ENCODE results near the gene ARSK.
"Not testable (repeated sequence)": the region's sequence is repeated elsewhere in the genome, so short reads cannot be mapped to it uniquely, and the experiment has no call there.

Gene ARSK

DNA sequence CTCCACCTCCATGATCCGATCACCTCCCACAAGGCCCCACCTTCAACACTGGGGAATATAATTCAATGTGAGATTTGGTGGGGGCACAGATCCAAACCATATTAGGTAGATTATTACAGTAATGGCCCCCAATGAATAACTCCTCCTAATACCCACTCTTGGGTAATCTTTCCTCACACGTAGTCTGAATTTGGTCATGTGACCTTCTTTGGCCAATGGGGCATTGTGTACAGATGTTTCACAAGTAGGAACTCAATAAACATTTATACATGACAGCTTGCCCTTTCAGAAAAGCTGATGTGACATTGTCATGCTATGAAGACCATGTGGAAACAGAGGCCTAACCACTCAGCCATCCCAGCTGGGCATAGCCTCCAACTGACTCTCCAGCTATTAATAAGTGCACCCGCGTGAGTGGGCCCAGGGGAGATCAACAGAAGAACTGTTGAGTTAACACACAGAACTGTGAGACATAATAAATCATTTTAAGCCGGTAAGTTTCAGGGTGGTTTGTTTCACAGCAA lies 75.6 kb downstream of the ARSK start:
- TF ChIP-seq, protein P1, sequence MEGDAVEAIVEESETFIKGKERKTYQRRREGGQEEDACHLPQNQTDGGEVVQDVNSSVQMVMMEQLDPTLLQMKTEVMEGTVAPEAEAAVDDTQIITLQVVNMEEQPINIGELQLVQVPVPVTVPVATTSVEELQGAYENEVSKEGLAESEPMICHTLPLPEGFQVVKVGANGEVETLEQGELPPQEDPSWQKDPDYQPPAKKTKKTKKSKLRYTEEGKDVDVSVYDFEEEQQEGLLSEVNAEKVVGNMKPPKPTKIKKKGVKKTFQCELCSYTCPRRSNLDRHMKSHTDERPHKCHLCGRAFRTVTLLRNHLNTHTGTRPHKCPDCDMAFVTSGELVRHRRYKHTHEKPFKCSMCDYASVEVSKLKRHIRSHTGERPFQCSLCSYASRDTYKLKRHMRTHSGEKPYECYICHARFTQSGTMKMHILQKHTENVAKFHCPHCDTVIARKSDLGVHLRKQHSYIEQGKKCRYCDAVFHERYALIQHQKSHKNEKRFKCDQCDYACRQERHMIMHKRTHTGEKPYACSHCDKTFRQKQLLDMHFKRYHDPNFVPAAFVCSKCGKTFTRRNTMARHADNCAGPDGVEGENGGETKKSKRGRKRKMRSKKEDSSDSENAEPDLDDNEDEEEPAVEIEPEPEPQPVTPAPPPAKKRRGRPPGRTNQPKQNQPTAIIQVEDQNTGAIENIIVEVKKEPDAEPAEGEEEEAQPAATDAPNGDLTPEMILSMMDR (IDR thresholded peaks at IDR 0.05; ENCODE audit: control insufficient read depth, insufficient read depth, low read depth, low read length, missing control alignments): no peak
- H3K4me3 ChIP-seq (ENCODE audit: control insufficient read depth, low read depth, low read length): no peak overlapping the region
- DNase-seq (ENCODE audit: low read depth): no peak

DNA sequence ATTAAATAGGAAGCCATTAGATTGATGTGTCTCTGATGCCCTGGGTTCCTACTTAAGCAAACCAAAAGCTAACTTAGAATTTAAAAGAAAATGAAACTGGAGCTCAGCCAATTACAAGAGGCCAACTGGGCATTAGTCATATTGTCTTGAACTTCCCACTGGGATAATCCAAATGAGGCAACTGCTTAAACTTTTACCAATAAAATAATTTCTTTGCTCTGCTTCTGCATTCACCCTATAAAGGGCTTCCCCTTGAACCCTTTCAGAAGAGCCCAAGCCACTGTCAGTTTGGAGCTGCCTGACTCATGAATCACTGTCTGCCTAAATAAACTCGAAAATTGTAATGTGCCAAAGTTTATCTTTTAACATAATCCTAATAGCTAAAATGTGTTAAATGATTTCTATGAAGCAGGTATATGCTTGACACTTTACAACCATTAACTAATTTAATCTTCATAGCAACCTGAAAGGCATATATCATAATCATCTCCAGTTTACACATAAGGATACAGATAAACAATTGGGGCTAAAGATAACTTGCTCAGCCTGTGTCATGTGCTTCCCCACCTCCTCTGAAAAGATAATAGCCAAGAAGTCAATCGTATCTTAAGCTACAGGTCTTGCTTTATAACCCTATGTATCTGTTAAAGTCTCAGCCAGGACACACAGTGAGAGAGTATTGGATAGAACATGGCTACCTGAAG lies 76.5 kb downstream of the ARSK start:
- DNase-seq (ENCODE audit: low read depth): peak; percentile 77
- no peak overlapping the region for H3K4me3 ChIP-seq (ENCODE audit: control insufficient read depth, low read depth, low read length)
- TF ChIP-seq, protein P1 (IDR thresholded peaks at IDR 0.05; ENCODE audit: control insufficient read depth, insufficient read depth, low read depth, low read length, missing control alignments): no peak

DNA sequence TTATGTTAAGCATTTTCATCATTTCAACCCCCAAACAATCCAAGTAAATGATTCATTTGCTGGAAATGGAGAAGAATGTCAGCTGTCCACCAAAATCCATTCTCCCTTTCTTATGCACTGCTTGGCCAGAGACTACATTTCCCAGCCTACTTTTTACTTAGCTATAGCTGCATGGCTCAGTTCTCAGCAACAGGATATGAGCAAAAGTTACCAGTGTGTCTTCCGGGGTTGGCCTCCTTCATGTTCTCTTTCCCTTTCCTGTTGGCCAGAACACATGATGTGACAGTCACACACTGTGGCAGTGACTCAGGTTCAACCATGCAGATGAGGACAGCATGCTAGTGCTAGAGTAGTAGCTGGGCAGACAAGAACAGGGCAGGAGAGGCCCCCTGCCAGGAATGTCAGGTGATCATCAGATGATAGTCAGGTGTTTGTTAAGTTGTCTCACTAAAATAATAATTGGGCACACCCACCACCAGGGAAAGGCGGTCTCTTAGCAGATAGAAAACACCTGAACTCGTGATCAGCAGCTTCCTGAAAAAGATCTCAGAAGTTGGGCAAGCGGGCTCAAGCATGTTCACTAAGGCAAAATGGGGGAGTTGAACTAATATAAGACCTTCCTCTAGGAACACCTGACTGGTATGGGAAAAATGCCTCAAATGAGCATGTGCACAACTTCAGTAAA lies 77.2 kb downstream of the ARSK start:
- TF ChIP-seq, protein P1 (IDR thresholded peaks at IDR 0.05; ENCODE audit: control insufficient read depth, insufficient read depth, low read depth, low read length, missing control alignments): no peak
- no peak for DNase-seq (ENCODE audit: low read depth)

DNA sequence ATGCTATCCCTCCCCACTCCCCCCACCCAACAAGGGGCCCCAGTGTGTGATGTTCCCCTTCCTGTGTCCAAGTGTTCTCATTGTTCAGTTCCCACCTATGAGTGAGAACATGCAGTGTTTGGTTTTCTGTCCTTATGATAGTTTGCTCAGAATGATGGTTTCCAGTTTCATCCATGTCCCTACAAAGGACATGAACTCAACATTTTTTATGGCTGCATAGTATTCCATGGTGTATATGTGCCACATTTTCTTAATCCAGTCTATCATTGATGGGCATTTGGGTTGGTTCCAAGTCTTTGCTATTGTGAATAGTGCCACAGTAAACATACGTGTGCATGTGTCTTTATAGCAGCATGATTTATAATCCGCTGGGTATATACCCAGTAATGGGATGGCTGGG lies 78.0 kb downstream of the ARSK start:
- not testable (repeated sequence) for DNase-seq (ENCODE audit: low read depth)

More for the DNA sequence above, 77.2 kb downstream of the ARSK start:
- H3K4me3 ChIP-seq (ENCODE audit: control insufficient read depth, low read depth, low read length): no peak overlapping the region

DNA sequence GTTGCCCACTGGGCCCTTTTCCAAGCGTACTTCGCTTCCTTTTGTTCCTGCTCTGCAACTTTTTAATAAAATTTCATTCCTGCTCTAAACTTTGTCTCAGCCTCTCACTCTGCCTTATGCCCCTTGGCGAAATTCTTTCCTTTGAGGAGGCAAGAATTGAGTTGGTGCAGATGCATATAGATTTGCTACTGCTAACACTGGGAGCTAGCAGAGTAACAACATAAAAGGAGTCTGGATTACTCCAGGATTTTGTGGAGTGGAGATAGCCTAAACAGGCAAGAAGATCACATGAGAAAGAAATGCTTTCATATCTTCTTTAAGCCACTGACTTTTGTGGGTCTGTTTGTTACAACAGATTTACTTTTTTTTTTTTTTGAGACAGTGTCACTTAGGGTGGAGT lies 78.8 kb downstream of the ARSK start:
- TF ChIP-seq, protein P1 (IDR thresholded peaks at IDR 0.05; ENCODE audit: control insufficient read depth, insufficient read depth, low read depth, low read length, missing control alignments): no peak
- no peak for DNase-seq (ENCODE audit: low read depth)
- H3K4me3 ChIP-seq (ENCODE audit: control insufficient read depth, low read depth, low read length): no peak overlapping the region

More for the DNA sequence above, 78.0 kb downstream of the ARSK start:
- not testable (repeated sequence) for H3K4me3 ChIP-seq (ENCODE audit: control insufficient read depth, low read depth, low read length)

DNA sequence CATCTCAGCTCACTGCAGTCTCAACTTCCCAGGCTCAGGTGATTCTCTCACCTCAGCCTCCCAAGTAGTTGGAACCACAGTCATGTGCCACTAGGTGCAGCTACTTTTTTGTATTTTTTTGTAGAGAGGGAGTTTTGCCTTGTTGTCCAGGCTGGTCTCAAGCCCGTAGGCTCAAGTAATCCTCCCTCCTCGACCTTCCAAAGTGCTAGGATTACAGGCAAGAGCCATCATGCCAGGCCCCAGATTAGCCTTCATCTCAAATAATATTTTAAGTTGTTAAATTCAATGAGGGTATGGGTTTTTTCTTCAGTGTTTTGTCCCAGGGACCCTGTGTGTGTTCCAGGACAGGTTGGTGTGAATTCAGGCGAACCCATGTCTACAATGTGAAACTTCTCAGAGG lies 79.2 kb downstream of the ARSK start:
- H3K4me3 ChIP-seq (ENCODE audit: control insufficient read depth, low read depth, low read length): no peak overlapping the region
- no peak for DNase-seq (ENCODE audit: low read depth)
- TF ChIP-seq, protein P1 (IDR thresholded peaks at IDR 0.05; ENCODE audit: control insufficient read depth, insufficient read depth, low read depth, low read length, missing control alignments): no peak

DNA sequence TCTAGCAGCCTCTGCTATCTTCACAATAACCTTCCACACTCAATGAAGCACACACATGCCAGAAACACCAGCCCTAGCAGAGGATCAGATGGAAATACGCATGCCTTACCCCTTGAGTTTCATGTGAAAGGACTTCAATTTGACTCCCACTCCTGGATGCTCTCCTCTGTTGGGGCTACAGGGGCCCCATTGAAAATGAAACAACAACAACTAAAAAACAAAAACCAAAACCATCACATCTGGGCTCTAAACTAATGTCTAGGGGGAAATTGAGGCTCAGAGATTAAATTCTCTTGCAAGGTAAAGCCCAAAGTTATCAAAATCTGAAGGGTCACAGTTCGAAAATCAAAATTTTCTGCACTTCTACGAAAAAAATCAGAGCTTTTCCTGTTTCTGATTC lies 83.7 kb downstream of the ARSK start:
- TF ChIP-seq, protein P1 (IDR thresholded peaks at IDR 0.05; ENCODE audit: control insufficient read depth, insufficient read depth, low read depth, low read length, missing control alignments): no peak
- H3K4me3 ChIP-seq (ENCODE audit: control insufficient read depth, low read depth, low read length): no peak overlapping the region
- DNase-seq (ENCODE audit: low read depth): no peak

Data from AG09309 (cell line).